OCI-LY3 (cell line): Measurements from ENCODE around the gene VPS45.

ENCODE experiments used
- CTCF ChIP-seq: fragments of 200-600, 300-600 bp; sonication (generic); IDR thresholded peaks from 2 replicates; pipeline ENCODE4 v1.5.1; 2014; ENCODE audit warnings: antibody characterized with exemption, low read length, low read depth
- EZH2phosphoT487 ChIP-seq: fragments of 200-600 bp; shearing (Covaris generic); IDR thresholded peaks from 2 replicates; pipeline ENCODE4 v1.6.1; 2018; ENCODE audit warnings: antibody characterized with exemption, mixed run types, low read depth

DNA sequence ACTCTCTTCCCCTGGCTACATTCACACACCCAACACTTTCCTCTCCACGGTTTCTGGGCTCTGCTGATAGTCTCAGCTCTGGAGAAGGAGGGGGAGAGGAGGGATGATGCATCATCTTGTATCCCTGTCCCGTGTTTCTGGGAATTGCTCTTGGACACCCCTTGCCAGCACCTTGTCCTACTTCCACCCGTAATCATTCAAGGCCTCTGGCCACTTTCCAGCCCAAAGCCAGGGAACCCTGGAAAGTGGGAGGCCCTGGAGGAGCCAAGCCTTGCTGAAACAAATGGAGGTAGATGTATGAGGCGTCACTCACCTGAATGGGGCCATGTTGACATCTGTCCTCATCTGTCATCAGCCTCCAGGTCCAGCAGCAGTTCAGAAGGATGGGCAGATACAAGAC lies 86.6 kb downstream of the VPS45 start:
- TF ChIP-seq CTCF = no peak
- TF ChIP-seq EZH2phosphoT487 = no peak
